Muscle layer of colon (tissue), 2 donors: ENCODE data around the gene ACAT1.

Source experiments
- H3K27ac ChIP-seq: one replicate; pipeline ENCODE4 v1.7.0; 2013; ENCODE audit warnings: low read depth, mild to moderate bottlenecking, low read length, moderate library complexity
- H3K27me3 ChIP-seq, 2 donors: one replicate each; pipeline ENCODE4 v1.7.0; 2013; ENCODE audit warnings: low read length in 2 of 2, mild to moderate bottlenecking in 2 of 2; ENCODE audit not compliant: insufficient read depth in 2 of 2, control insufficient read depth in 1 of 2
- H3K36me3 ChIP-seq: one replicate; pipeline ENCODE4 v1.7.0; 2013; ENCODE audit warnings: mild to moderate bottlenecking, low read length; ENCODE audit not compliant: insufficient read depth
- H3K4me1 ChIP-seq: one replicate; pipeline ENCODE4 v1.7.0; 2013; ENCODE audit warnings: mild to moderate bottlenecking, low read length; ENCODE audit not compliant: insufficient read depth
- H3K4me3 ChIP-seq, 2 donors: one replicate each; pipeline ENCODE4 v1.7.0; 2013; ENCODE audit warnings: low read length in 2 of 2, low read depth in 1 of 2, mild to moderate bottlenecking in 1 of 2, moderate library complexity in 1 of 2
- H3K9ac ChIP-seq: one replicate; pipeline ENCODE4 v1.7.0; 2013; ENCODE audit warnings: low read length
- H3K9me3 ChIP-seq: one replicate; pipeline ENCODE4 v1.7.0; 2013; ENCODE audit warnings: mild to moderate bottlenecking, low read length
- donor health status: abdominal sarcoma.
- donor health status: Adenocarcinoma of cecum.

Gene ACAT1

GRCh38 chr11:108121274-108122155 is at the start of gene ACAT1:
Gene ACAT1, plus strand, starts transcription at chr11:108121567. Its CDS starts 40 bp downstream, at chr11:108121607.
- Histone ChIP-seq H3K4me1 (peaks cover 35% of the 10 kb centered on the region), H3K9ac (peak within 1 kb of the TSS; percentile 66), H3K9me3 (no peaks in the 10 kb centered on the region), H3K36me3 (no peaks in the 10 kb centered on the region), H3K27me3 (no peaks in the 10 kb centered on the region), H3K4me3 (peak within 1 kb of the TSS; percentile 53 to 95), H3K27ac (peak within 1 kb of the TSS; percentile 83)

DNA sequence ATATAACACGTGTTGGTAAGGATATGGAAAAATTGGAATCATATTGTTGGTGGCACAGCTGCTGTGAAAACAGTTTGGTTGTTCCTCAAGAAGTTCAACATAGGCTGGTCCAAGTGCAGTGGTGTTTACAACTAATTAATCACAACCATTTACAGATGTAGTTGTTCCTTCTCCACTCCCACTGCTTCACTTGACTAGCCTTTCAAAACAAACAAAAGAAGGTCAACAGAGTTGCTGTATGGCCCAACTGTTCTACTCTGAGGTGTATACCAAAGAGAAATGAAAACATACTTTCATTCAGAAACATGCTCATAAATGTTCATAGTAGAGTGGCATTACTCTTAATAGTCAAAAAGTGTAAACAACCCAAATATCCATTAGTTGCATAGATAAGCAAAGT is 36.6 kb upstream of the ACAT1 start:
- Histone ChIP-seq H3K9me3 (no peaks in the 10 kb centered on the region), H3K27me3 (no peaks in the 10 kb centered on the region), H3K9ac (no peak overlapping the region), H3K4me3 (no peak overlapping the region), H3K4me1 (no peaks in the 10 kb centered on the region), H3K27ac (no peak overlapping the region), H3K36me3 (peaks cover 20% of the 10 kb centered on the region)

DNA sequence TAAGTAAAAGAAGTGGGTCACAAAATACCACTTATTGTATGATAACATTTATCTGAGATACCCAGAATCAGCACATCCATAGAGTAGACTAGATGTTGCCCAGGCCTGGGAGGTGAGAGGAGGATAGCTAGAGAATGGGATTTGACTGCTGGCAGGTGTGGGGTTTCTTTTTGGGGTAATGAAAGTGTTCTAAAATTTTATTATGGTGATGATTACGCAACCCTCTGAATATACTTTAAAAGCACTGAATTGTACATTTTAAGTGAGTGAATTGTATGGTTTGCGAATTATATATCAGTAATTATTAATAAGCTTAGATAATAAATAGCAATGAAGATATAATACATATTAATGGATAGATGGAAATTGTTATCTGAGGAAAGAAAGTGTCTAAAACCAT is 35.7 kb upstream of the ACAT1 start:
- H3K4me1 ChIP-seq: no peaks in the 10 kb centered on the region
- H3K27me3 ChIP-seq: no peaks in the 10 kb centered on the region
- H3K9ac ChIP-seq: no peak overlapping the region
- no peak overlapping the region for H3K4me3 ChIP-seq
- peaks cover 16% of the 10 kb centered on the region for H3K36me3 ChIP-seq
- no peak overlapping the region for H3K27ac ChIP-seq
- no peaks in the 10 kb centered on the region for H3K9me3 ChIP-seq

DNA sequence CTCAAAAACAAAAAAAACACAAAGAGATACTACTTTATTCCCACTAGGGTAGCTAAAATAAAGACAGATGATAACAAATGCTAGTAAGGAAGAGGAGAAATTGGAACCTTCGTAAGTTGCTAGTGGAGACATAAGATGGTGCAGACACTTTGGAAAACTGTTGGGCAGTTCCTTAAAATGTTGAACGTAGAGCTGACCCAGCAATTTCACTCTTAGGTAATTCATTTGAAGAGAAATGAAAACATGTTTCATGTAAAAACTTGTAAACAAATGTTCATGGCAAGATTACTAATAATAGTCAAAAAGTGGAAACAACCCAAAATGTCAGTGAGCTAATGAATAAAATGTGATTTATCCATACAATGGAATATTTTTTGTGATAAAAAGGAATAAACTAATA is 29.2 kb upstream of the ACAT1 start:
- Histone ChIP-seq H3K9ac (no peak overlapping the region), H3K27ac (no peak overlapping the region), H3K4me3 (no peak overlapping the region), H3K27me3 (no peaks in the 10 kb centered on the region), H3K9me3 (no peaks in the 10 kb centered on the region), H3K4me1 (no peaks in the 10 kb centered on the region), H3K36me3 (peaks cover 27% of the 10 kb centered on the region)

GRCh38 chr11:108093128-108093904 is 28.1 kb upstream of the ACAT1 start:
- Histone ChIP-seq H3K9me3 (no peaks in the 10 kb centered on the region), H3K36me3 (peaks cover 32% of the 10 kb centered on the region), H3K27me3 (no peaks in the 10 kb centered on the region), H3K27ac (no peak overlapping the region), H3K9ac (no peak overlapping the region), H3K4me3 (no peak overlapping the region), H3K4me1 (no peaks in the 10 kb centered on the region)

DNA sequence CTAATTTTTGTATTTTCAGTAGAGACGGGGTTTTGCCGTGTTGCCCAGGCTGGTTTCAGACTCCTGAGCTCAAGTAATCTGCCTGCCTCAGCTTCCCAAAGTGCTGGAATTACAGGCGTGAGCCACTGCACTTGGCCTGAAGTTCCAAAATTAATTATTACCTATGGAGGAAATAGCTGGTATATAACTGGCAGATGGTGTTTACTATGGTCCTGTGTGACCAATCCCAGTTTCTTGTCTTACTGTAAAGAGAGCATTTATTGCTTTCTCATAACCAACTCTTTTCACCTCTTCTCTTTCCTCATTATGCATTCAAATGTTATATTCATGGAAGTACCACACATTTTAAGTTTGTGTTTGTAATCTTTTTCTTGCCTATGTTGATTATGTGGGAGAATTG is 24.2 kb upstream of the ACAT1 start:
- Histone ChIP-seq H3K36me3 (peaks cover 38% of the 10 kb centered on the region), H3K9ac (no peak overlapping the region)

DNA sequence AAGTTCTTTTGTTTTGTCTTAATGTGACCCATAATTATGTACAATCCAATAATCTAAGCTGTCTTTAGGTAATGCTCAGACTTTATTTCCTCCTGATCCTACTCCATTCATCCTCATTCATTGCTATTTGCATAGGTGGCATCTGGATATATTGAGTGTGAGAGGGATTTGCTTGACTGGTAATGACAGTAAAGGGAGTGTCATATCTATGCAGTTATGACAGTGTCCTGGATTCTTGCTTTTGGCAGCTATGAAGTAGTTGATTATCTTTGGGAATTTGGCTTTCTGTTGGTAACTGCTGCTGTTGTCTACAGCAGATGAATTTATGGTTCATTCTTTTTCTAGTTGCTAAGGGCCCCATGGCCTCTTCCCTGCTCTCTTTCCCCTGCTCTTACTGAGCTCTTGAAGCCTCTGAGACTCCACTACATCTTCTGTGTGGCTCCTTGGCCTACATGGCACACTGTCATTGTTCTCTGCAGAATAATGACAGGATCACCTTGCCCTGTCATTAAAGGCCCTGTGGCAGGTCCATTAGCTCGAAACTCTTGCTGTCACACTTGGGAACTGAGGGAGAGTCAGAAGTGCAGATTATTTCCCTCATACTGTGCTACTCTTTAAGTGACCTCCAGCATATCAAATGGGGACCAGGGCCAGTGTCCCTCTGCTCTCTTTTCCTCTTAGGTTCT is 20.1 kb upstream of the ACAT1 start:
- no peak overlapping the region for H3K27ac ChIP-seq
- no peaks in the 10 kb centered on the region for H3K27me3 ChIP-seq
- H3K36me3 ChIP-seq: peaks cover 30% of the 10 kb centered on the region
- no peak overlapping the region for H3K4me3 ChIP-seq
- H3K4me1 ChIP-seq: no peaks in the 10 kb centered on the region
- no peaks in the 10 kb centered on the region for H3K9me3 ChIP-seq
- H3K9ac ChIP-seq: no peak overlapping the region

More for the DNA sequence above, 24.2 kb upstream of the ACAT1 start:
- H3K27ac ChIP-seq: no peak overlapping the region
- no peak overlapping the region for H3K4me3 ChIP-seq
- no peaks in the 10 kb centered on the region for H3K9me3 ChIP-seq
- no peaks in the 10 kb centered on the region for H3K27me3 ChIP-seq
- H3K4me1 ChIP-seq: no peaks in the 10 kb centered on the region

DNA sequence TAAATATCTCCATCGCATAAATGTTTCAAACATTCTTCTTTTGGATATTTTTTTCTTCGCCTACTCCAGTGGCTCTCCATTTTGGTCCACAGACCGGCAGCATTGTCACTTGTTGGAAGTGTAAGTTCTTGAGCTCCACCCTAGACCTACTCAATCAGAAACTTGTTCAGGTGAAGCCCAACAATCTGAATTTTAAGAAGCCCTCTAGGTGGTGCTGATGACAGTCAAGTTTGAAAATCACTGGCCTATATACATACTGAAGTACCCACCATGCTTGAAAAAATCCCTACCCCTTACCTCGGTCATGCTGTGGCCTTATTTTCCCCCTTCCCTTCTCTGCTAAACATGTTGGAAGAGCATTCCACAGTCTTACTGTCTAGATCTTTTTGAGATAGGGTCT is 10.2 kb upstream of the ACAT1 start:
- Histone ChIP-seq H3K9ac (no peak overlapping the region), H3K36me3 (no peaks in the 10 kb centered on the region), H3K4me3 (no peak overlapping the region), H3K27me3 (no peaks in the 10 kb centered on the region), H3K9me3 (no peaks in the 10 kb centered on the region), H3K27ac (no peak overlapping the region), H3K4me1 (peaks cover 15% of the 10 kb centered on the region)

- Histone ChIP-seq H3K27ac (no peak overlapping the region), H3K4me3 (no peak overlapping the region), H3K9ac (no peak overlapping the region), H3K27me3 (no peaks in the 10 kb centered on the region), H3K9me3 (no peaks in the 10 kb centered on the region), H3K4me1 (peaks cover 18% of the 10 kb centered on the region), H3K36me3 (no peaks in the 10 kb centered on the region)
Observed at GRCh38 chr11:108112057-108112456, 9.3 kb upstream of the ACAT1 start.

- Histone ChIP-seq H3K27me3 (no peaks in the 10 kb centered on the region), H3K36me3 (no peaks in the 10 kb centered on the region), H3K9ac (peak overlapping the region; percentile 25), H3K4me1 (peaks cover 19% of the 10 kb centered on the region), H3K4me3 (no peak overlapping the region), H3K27ac (peak overlapping the region; percentile 29), H3K9me3 (no peaks in the 10 kb centered on the region)
Observed at GRCh38 chr11:108115500-108116140, 5.7 kb upstream of the ACAT1 start.
